Motor neuron (in vitro differentiated cells): ENCODE results near the gene SPAG16. TPM values are rescaled to one million over a fixed set of nuclear protein-coding genes. Genes with fewer than 3 reads are reported as not detected.

ENCODE experiments used
- ATAC-seq, 8 experiments: fragments of 200-7000 bp; cut with Tn5 transposase; replicated peaks in 6 of 8; 2 replicates each; pipeline ENCODE4 v1.8.0; 2021; ENCODE audit warnings: mild to moderate bottlenecking in 8 of 8, moderate library complexity in 8 of 8
- H3K27ac ChIP-seq, 2 donors: fragments of 250-450 bp; sonication (Bioruptor Pico); 2 replicates each; pipeline ENCODE4 v1.9.0; 2021; ENCODE audit warnings: antibody characterized with exemption in 2 of 2, mild to moderate bottlenecking in 2 of 2, moderate library complexity in 1 of 2
- H3K4me1 ChIP-seq, 2 donors: fragments of 250-450 bp; sonication (Bioruptor Pico); replicated peaks in 1 of 2; 2 replicates each; pipeline ENCODE4 v1.6.1; 2021; ENCODE audit warnings: antibody characterized with exemption in 2 of 2, mild to moderate bottlenecking in 2 of 2, moderate library complexity in 1 of 2
- H3K4me3 ChIP-seq, 5 donors: fragments of 250-450 bp; sonication (Bioruptor Pico); 2 replicates each; pipeline ENCODE4 v1.9.0; 2021; ENCODE audit warnings: antibody characterized with exemption in 5 of 5, mild to moderate bottlenecking in 5 of 5, moderate library complexity in 4 of 5
- WGBS, 10 experiments: fragments of 450-650 bp; shearing (Covaris generic); methylation state at CpG; one replicate each; pipeline ENCODE4 v1.0.0; 2022; 5-methylcytosine and 5-hydroxymethylcytosine counted together
- in situ Hi-C, 9 experiments: fragments of 400-800 bp; cut with MboI; loops; one replicate each; pipeline ENCODE4 v1.15.0; 2021; ENCODE audit warnings: low sequenced_read_pairs in 9 of 9, low pct_unique_long_range_greater_than_20kb in 2 of 9; ENCODE audit not compliant: unreplicated experiment in 9 of 9
- total RNA-seq, 8 experiments: library from RNA; unstranded; fragments of 300-600 nt; gene quantifications; 2 replicates each; pipeline versions ENCODE4 v1.2.3 to v1.2.4, GENCODE V29; 2022

Gene SPAG16
- total RNA-seq, 8 experiments from 2014 or later: 13.2 to 123 (median 34.7) TPM

DNA sequence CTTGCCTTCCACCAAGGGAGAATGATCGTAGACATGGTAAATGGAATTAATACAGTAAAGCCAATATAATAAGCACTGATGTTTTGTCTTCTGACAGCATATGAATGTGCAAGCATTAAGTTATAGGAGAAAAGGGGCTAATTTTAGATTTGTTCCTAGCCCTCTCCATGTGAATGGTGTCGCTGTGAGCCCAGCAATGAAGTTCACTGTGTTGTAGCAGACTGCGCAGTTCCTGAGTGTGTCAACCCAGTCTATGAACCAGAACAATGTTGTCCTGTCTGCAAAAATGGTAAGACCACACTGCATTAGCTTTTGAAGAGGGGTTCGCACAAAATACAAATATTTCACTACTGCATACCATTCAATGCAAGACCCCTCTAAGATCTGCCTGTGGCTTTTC, 1152.2 kb downstream of the SPAG16 start:
- no peaks in the 10 kb centered on the region for H3K4me1 ChIP-seq
- WGBS, 10 experiments: 0 to 100% (median 93%) methylated on average over 1 to 3 of the region's 4 CpGs; no CpG with 5 or more reads in 1 of the 10 experiments
- no peak overlapping the region for H3K4me3 ChIP-seq
- in situ Hi-C loops: no loop called here
- ATAC-seq: no peak
- H3K27ac ChIP-seq: no peak overlapping the region

DNA sequence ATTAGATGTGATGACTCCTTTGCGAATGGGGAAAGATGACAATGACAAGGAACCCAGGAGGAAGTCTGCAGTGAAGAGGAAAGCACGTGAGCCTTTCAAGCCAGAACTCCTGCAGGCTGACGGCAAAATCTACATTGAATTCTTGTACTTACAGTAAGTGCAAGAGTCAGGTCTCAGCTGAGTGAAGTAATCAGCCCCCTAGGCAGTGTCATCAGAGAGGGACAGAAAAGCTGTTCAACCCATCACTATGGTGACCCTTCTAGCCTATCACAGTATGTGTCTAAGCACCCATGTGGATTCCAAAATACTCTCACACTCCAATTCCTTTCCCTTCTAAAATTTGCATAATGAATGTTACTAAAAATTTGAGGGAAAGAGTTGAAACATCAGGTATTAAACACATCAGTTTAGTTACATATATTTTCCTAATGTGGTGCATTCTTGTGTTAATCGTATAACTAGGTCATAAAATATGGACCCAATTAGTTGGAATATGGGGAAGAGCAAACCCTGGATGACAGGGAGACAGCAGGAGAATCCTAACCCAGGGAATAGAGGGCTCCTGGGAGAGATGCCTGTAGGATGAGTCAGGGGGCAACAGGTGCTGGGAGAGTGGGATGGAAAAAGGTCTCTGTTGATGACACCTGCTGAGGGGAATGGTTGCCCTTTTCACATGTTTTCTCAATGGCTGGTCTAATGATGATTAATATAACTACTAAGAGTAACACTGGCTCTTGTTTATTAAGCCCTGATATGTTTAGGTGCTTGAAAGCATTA, 1166.0 kb downstream of the SPAG16 start:
- WGBS, 10 experiments: 13 to 100% (median 79%) methylated on average over 1 to 4 of the region's 4 CpGs; no CpG with 5 or more reads in 2 of the 10 experiments
- ATAC-seq: no peak

DNA sequence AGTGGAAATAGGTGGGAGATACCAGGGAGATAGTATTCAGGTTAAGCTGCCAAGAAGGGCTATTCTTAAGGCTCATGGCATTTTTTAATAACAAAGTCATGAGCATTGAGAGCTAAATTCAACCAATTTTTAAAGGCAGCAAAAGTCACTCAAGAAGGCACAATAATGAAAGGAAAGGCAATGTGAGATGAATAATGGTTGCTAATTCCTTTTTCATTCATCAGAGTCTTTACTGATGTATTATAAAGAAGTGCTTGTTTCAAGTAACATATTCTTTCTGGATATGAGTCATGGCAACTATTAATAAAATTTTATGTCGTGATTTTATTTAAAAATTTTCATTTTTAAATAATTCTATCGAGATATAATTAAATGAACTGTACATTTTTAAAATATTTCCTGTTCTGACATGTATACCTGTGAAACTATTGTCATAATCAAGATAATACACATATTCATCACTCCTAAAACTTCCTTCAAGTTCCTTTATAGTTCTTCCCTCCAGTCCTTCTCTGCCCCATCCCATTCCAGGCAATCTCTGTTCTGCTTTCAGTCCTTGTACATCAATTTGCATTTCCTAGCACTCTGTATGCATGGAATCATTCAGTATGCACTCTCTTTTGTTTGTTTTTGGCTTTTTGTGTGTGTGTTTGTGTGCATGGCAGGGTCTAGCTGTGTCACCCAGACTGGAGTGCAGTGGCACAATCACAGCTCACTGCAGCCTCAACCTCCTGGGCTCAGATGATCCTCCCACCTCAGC, 1167.4 kb downstream of the SPAG16 start:
- Histone ChIP-seq H3K4me3 (no peak overlapping the region), H3K4me1 (no peaks in the 10 kb centered on the region), H3K27ac (no peak overlapping the region)
- peak in 3 of 8 experiments; percentile 75 to 98 (median 77) for ATAC-seq
- in situ Hi-C loops: no loop called here
- 0 to 100% (median 82%) methylated on average over 1 to 2 of the region's 2 CpGs; no CpG with 5 or more reads in 1 of the 10 experiments for WGBS, 10 experiments

More for the DNA sequence above, 1166.0 kb downstream of the SPAG16 start:
- no peak overlapping the region for H3K4me3 ChIP-seq
- no peak overlapping the region for H3K27ac ChIP-seq
- in situ Hi-C loops: no loop called here
- H3K4me1 ChIP-seq: no peaks in the 10 kb centered on the region

Other genes starting within 250 kb of the SPAG16 start
- 10 to 100 TPM in 2 of 8 experiments, 1 to 10 TPM in 6; 1.0 to 20.2 (median 6.4) TPM for gene IKZF2, start 132.9 kb upstream of the SPAG16 start, total RNA-seq